Measurements from ENCODE around the gene PDIA5.

DNA sequence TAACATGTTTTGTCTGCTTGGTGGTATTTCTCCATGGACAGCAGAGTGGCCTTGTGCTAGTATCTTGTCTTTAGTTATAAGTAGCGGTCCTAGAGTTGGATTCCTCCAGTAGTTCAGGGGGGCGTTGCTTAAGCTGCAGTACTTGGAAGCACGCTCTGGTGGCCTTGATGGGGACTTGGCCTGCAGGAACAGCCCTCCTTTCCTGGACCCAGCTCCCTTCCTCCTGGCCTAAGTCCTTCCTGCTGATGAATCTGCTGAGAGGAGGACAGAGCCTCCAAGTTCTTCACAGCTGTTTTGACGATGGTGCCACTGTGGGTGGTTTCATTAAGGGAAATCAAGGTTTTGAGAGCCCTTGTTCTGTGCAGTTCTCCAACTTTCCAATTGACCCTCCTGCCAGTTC, 96.3 kb downstream of the PDIA5 start:
- no peak for TF ChIP-seq CTCF (IDR thresholded peaks at IDR 0.05)
- no peak for TF ChIP-seq POLR2A (IDR thresholded peaks at IDR 0.05)

All from esophagus squamous epithelium (tissue), 4 donors.